ENCODE data around the gene C1QC.

DNA sequence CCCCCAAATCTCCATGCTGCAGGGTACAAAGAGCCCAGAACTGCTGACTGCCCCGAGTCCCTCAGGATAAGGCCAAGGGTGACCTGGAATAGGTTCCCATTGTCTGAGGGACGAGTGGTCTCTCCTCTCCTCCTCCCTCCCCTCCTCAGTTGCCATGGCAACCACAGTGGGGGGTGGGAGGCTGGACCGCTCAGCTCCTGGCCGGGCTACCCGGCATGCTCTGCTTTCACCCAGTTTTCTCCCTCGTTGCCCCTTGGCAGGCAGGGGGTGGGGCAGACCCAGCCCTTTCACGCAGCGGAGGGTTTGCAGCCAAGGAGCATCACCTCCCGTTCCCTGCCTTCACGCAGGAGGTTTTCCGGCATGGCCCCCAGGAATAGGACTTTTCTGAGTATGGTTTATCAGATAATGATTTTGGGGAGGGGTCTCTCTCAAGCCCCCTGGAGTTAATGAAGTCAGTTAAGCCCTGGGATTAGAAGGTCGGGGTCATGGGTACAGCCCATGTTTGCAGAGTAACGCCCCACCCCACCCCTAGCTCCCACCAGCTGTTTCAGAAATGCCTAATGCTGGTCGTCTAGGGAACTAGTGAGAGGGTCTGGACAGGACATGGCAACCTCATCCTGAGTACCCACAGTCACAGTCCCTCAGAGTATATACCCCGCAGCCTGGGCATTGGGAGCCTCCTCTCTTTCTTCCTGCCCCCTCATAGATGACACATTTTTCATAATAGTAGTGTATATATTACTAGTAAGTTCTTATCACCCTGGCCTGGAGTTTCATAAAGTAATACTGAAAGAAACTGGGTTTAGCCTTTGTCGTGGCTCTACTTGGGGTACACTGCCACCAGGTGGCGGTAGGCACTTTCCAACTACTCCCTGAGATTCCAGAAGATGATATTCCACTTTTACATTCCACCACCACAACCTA, 30.3 kb downstream of the C1QC start:
- no peak for TF ChIP-seq CTCF (IDR thresholded peaks at IDR 0.05)
- TF ChIP-seq EZH2 (IDR thresholded peaks at IDR 0.05; ENCODE audit: borderline replicate concordance, insufficient read depth, low read depth, low read length, poor library complexity, severe bottlenecking) = no peak

All from B cell (primary cell).